ENCODE results near the gene GON4L.
"Not testable (repeated sequence)": the region's sequence is repeated elsewhere in the genome, so short reads cannot be mapped to it uniquely, and the experiment has no call there.

Gene GON4L

DNA sequence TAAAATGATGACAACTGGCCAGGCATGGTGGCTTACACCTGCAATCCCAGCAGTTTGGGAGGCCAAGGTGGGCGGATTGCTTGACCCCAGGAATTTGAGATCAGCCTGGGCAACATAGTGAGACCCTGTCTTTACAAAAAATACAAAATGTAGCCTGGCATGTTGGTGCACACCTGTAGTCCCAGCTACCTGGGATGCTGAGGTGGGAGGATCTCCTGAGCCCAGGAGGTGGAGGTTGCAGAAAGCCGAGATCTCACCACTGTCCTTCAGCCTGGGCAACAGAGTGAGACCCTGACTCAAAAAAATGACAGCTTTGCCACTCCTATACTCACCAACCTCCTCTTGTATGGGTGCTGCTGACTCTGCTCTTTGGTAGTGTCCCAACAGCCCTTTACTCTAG lies 20.9 kb upstream of the GON4L start:
- DNase-seq (ENCODE audit: low spot score) = no peak

DNA sequence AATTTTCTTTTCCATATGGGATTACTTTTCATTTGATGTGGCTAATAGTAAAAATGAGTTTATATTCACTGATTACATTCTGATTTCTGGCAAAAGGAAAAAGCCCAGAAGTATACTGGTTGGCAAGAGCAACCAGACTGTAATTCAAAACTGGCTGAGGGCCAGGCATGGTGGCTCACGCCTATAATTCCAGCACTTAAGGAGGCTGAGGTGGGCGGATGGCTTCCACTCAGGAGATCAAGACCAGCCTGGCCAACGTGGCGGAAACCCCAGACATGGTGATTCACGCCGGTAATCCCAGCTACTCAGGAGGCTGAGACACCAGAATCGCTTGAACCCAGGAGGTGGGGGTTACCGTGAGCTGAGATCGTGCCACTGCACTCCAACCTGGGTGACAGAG lies 16.8 kb upstream of the GON4L start:
- DNase-seq (ENCODE audit: low spot score) = no peak

DNA sequence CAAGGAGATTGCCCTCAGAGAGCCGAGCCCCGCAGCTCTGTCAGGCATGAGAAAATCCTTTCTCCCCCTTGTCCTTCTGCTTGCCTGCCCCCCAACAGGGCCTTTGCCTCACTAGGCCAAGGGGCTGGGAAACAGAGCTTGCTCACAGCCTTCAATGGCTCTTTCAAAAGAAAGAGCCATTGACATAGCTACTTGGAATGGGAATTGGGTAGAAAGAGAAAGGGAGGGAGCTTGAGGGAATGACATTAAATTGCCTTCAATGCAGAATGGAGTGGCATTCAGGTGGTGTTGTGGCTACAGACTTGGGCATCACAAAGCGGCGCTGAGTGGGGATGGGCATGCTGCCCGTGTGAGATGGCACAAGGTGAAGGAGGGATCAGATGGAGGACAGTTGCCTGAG lies 15.5 kb upstream of the GON4L start:
- DNase-seq (ENCODE audit: low spot score) = peak; percentile 73

DNA sequence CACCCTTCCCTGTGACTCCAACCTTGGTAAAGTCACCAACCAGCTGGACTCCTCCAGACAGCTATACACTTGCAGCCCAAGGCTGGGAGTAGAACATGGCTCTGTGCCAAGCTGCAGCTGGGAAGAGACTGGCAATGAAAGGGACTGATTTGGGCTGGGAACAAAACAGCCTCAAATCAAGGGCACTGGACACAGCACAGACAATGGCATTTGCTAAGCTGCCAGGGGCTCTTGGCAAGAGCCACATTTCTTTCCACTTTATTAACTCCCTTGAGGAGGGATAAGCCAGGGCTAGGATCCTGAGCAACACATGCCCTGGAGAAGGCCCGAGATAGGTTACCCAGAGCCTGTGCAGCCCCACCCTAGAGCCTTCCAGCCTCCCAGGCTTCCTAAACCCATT lies 14.4 kb upstream of the GON4L start:
- peak; percentile 95 for DNase-seq (ENCODE audit: low spot score)

DNA sequence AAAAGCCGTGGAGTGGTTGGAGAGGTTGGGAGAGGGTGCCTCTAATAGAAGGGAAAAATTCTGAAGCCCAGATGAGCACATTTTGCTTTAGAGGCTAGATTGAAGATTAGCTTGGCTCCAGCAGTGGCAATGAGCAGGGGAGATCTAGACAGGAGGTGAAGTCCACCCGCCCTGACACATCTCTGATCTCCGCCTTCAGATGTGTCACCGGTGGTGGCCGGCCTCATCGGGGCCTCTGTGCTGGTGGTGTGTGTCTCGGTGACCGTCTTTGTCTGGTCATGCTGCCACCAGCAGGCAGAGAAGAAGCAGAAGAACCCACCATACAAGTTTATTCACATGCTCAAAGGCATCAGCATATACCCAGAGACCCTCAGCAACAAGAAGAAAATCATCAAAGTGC lies 10.8 kb upstream of the GON4L start:
- DNase-seq (ENCODE audit: low spot score) = no peak

DNA sequence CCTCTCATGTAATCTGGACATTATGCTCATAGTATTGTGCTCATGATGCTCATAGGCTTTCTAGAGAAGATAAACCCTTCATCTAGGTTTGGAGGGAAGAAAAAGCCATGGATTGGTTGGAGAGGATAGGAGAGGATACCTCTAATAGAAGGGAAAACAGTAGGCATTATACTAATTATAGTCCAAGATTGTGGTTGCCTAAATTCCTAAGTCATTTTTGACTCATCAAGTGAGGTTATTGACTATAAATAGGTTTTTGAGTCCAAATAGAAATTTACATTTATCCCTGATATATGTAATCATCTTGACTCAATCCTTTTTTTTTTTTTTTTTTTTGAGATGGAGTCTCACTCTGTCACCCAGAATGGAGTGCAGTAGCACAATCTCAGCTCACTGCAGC lies 7.4 kb upstream of the GON4L start:
- no peak for DNase-seq (ENCODE audit: low spot score)

DNA sequence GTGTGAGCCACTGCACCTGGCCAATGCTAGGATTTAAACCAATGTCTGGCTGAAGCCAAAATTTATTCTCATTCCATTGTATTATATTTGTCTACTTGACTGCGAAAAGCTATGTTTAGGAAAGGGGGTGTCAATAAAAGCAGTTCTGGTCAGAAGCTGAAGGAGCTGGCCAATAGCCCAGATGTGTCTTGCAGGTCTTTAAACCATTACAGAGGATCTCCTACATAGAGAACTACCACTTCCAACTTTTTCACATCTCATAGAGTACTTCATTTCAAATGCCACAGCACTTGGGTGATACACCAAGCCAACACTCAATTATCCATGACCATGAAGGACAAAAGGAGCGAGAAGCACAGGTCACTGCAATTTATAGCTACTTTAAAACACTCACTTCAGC lies 4.9 kb upstream of the GON4L start:
- no peak for DNase-seq (ENCODE audit: low spot score)

DNA sequence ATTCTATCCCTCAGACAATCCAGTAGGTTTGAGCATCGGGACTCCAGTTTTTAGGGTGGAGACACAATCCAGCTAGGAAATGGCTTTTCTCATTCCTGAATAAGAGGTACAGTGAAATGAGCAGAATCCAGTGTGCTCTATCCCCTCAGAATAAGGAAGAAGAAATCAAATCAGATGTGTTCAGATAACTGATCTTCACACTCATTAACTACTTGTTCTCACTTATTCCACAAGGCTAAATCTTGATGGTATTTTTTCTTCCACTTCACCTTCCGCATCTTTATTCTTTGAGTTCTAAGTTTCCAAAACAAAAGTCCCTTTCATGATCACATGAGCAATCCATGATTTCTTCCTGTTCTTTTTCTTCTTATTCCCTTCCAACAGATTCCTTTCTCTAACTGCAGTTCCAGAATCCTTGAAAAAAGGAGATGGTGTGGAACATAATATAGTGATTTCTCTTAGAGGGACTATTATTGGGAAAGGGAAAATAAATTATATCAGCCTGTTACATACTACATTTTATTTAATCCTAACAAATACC lies 4.0 kb upstream of the GON4L start:
- DNase-seq (ENCODE audit: low spot score) = no peak

DNA sequence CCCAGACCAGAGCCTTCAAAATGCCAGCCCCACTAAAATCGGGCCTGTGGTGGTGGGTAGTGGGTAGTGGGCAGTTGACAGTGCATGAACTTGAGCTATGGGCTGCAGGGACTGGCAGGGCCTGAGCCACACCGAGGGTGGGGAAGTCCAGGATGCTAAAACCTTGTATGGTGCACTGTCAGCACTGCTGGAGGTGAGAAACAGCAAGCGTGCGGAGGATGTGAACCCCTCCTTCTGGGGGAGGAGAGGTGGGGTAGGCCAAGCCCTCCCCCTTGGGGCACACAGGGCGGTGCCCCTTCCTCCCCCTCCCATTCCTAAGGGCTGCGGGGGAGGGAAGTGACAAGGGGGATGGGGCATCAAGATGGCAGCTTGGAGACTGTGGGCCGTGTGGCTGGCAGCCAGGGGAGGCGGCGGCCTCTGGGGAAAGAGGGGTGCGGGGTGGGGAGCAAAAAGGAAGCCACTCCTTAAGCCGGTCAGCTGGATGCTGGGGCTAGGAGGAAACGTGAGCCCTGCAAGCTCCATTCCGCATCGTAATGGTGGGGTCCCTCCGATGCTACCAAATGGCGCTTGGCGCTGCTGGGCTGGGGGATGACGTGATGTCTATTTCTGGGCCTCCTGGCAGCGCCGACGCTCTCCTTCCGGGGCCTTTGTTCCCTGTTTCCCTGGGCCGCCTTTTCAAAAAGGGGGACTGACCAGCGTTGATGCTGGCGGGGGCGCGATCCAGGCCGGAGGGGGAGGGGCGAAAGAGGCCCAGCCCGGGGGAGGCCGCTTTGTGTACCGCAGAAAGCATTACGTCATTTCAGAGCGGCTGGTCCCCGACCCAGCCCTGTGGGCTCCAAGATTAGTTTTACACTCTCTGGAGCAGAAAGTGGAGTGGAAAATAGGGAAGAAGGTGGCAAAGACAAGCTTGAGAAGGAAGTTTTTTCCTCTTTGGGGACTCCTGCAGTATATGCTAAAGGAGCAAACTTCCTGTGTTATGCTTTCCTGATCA lies 3.2 kb upstream of the GON4L start:
- DNase-seq (ENCODE audit: low spot score) = peak; percentile 81

DNA sequence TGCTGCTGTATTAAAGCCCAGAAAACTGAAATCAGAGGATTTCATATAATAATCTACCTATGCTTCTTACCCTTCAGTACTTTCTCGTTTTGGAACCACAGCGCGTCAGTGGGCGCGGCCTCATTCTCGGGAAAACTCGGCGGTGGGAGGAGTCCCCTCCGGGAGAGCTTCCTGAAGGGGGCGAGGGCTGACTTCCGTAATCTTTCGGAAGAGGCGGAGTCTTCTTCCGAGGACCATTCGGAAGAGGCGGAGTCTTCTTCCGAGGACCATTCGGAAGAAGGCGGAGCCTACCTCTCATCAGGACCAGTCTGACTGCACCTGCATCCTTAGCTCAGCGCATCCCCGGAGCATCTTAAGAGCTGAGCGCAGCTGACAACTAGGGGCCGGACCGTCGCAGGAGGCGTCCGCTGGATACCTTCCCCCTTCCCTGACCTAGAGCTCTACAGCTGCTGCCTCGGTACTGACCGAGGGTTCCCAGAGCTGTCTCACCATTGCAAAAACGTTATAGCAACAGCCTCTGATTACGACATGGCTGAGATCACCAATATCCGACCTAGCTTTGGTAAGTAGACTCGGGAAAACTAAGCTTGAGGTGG lies 2.3 kb upstream of the GON4L start, which contains the start of gene SYT11:
Gene SYT11 (plus strand): TSS at position 334 of the 596 bp plus-strand sequence. CDS start 195 bp downstream, at position 529.
- peak; percentile 99 for DNase-seq (ENCODE audit: low spot score)

DNA sequence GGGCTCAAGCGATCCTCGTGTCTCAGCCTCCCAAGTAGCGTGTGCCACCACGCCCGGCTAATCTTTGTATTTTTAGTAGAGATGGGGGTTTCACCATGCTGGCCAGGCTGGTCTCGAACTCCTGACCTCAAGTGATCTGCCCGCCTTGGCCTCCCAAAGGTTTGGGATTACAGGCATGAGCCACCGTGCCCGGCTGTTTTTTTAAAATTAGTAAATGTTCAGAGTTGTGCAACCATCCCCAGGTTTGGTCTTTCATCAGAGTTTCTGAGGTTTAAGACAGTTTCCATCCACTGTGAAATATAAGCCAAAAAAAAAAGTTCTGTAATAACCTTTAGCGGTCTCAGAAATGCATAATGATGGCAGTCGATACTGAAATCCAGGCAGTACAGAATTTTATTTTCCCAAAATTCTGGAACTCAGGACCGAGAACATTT lies 1.8 kb upstream of the GON4L start:
- no peak for DNase-seq (ENCODE audit: low spot score)

DNA sequence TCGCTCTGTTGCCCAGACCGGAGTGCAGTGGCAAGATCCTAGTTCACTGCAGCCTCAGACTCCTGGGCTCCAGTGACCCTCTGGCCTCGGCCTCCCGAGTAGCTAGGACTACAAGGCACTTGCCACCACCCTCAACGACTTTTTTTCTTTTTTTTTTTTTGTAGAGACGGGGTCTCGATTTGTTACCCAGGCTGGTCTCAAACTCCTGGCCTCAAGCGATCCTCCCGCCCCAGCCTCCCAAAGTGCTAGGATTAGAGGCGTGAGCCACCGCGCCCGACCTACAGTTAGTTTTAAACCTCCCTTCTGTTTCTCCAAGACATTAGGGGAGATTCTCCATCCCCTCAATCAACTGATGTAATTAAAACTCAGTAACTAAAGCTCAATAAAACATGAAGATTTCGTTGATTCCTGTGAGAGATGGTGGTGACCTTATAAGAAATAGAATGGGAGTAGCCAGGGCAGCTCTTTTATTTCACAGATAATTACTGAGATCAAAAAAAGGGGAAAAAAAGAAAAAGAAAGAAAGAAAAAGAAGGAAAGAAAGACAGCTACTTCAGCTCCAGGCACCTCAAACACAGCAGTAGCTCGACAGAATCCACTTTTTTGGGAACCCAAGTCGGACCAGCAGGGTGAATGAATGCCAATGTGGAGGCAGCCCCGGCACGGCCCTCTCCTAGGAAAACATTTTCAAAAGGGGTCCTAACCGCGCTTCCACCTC lies 598 bp downstream of the GON4L start:
- no peak for DNase-seq (ENCODE audit: low spot score)

DNA sequence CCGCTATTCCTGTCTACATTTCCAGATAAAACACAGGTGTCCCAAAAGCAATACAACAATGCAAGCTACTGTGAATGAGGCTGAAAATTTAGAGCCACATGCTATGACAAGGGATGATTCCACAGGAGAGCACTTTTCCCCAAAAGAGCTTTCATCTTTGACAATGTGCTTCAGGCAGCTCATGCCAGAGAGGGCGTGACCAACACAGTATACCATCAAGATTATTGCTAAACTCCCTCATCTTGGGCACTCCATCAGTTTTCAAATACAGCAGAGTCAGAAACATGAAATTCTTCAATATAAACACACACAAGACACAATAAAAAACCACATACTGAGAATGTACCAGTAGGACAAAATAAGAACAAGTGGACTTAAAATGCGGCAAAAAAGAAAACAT lies 6.7 kb downstream of the GON4L start:
- DNase-seq (ENCODE audit: low spot score) = no peak

DNA sequence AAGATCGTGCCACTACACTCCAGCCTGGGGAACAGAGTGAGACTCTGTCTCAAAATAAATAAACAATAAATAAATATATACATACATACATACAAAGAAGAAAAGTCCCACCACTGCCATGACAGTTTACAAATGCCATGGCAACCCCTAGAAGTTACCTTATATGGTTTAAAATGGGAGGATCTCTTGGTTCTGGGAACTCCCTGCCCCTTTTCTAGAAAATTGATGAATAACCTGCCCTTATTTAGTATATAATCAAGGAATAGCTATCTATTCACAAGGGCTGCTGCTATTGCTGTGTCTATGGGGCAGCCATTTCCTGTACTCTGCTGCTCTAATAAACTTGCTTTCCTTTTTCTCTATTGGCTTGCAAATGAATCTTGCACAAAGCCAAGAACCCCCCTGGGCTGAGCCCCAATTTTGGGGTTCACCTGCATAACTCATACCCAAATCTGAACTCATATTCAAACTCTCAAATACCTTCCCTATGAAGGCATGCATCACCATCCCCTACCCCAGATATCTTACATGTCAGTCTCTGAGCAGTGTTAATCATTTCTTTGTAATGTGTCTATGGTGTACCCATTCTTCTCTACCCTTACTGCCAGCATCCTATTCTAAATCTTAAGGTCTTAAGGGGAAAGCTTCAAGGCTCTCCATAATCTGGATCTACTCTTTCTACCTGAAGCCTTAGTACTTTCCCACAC lies 9.0 kb downstream of the GON4L start:
- no peak for DNase-seq (ENCODE audit: low spot score)

DNA sequence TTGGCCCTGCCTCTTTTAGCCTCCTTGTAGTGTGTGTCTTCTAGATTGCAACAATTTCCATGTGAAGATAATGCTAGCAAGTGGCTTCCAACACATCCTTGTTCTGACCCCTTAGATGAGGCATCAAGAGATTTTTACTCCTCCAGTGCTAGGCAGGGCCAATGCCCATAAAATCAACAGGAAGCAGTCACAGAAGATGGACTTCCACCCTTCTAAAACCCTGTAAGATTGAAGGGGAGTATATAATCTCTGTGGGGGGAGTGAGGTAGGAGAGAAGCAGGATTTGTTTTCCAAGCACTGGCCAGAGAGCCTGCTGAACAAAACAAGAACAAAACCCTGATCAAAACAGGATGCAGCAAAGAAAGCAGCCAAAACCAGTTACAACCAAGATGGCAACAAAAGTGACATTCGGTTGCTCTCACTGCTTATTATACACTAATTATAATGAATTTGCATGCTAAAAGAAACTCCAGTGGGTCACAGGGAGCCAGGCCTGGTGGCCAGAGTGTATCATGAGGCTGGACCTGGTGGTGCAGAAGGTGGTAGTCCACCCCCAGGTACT lies 12.1 kb downstream of the GON4L start:
- no peak for DNase-seq (ENCODE audit: low spot score)

DNA sequence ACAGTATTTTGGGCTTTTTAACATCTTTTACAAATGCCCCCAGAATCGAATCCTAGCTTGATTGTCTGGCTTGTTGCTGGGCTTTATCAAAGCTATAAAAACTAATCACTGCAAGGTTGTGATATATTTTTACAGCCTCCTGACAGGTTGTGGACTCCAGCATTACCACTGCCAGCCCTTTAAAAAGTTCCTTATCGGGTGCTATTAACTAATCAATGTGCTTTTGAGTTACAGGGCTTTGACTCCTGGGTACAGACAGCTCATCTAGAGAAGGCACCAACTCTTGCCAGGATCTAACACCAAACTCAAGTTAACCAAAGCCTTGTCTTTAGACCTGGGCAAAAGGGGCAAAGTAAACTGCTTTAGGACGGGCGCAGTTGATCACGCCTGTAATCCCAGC lies 16.6 kb downstream of the GON4L start:
- DNase-seq (ENCODE audit: low spot score) = no peak

DNA sequence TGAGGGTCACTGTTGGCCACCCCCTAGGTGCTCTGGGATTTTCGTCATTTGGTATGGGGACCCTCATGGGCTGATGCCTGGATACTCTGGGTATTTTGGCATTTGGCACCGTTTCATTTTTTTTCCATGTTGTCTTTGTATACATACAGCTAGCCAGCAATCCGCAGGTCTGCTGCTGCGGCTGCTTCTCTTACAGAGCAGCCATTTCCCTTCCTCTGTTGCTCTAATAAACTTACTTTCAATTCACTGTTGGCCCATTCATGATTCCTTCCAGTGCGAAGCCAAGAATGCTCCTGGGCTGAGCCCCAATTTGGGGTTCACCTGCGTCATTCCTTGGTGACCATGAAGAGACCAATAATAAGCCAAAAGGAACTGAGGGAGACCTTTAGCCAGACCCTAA lies 21.5 kb downstream of the GON4L start:
- no peak for DNase-seq (ENCODE audit: low spot score)

DNA sequence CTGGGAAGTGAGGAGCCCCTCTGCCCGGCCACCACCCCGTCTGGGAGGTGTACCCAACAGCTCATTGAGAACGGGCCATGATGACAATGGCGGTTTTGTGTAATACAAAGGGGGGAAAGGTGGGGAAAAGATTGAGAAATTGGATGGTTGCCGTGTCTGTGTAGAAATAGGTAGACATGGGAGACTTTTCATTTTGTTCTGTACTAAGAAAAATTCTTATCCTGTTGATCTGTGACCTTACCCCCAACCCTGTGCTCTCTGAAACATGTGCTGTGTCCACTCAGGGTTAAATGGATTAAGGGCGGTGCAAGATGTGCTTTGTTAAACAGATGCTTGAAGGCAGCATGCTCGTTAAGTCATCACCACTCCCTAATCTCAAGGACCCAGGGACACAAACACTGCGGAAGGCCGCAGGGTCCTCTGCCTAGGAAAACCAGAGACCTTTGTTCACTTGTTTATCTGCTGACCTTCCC lies 22.1 kb downstream of the GON4L start:
- DNase-seq (ENCODE audit: low spot score) = not testable (repeated sequence)

DNA sequence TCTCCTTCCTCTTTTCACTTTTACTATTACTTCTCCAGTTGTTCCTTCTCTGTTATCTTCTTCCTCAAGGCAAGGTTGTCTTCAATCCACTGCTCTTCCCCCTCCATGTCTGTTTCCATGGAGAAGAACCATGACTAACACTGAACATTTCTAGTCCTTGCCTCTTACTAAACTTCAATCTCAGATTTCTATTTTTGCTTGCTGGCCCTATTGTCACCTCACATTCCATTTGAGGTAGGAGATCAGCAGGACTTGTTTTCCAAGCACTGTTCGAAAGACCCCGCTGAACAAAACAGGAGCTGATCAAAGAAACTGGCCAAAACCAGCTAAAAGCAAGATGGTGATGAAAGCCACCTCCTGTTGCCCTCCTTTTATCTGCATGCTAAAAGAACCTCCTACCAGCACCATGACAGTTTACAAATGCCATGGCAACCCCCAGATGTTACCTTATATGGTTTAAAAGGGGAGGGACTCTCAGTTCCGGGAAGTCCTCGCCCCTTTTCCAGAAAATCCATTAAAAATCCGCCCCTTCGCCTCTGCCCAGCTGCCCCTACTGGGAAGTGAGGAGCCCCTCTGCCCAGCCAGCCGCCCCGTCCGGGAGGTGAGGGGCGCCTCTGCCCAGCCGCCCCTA lies 22.6 kb downstream of the GON4L start:
- DNase-seq (ENCODE audit: low spot score) = no peak

DNA sequence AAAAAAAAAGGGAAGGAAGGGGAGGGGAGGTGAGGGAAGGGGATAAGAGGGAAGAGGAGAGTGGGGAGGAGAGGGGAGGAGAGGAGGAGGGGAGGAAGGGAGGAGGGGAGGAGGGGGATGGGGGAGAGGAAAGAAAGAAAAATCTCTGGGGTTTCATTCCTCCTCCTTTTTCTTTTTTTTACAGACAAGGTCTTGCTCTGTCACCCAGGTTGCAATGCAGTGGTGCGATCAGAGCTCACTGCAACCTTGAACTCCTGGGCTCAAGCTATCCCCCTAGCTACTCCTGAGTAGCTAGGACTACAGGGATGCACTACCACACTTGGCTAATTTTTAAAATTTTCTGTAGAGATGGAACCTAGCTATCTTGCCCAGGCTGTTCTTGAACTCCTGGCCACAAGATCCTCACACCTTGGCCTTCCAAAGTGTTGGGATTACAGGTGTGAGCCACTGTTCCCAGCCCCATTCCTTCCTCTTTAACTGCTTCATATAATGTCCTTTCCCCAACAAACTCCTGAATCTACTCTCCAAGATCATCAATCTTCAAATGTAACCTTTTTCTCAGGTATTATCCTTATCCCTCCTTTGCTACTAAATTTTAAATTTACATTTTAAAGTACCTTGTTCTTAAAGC lies 23.2 kb downstream of the GON4L start:
- DNase-seq (ENCODE audit: low spot score) = no peak

Measured in cerebellar cortex (tissue), 1 donor.